Suprapubic skin (tissue), 4 donors: ENCODE data around the gene DLGAP4. TPM values are rescaled to one million over a fixed set of nuclear protein-coding genes. Genes with fewer than 3 reads are reported as not detected.
A peak's percentile ranks its signal among the peaks of the same experiment; 100 is the strongest.

Experiments
- DNase-seq, 2 donors: peaks; one replicate each; pipeline ENCODE4 v3.0.0-alpha.2; 2019; ENCODE audit warnings: low spot score in 2 of 2
- H3K27ac ChIP-seq: fragments of 200-600 bp; sonication (generic); one replicate; pipeline ENCODE4 v1.5.1; 2019
- H3K27me3 ChIP-seq: fragments of 200-600 bp; sonication (generic); one replicate; pipeline ENCODE4 v1.5.1; 2019
- H3K36me3 ChIP-seq: fragments of 200-600 bp; sonication (generic); one replicate; pipeline ENCODE4 v1.5.1; 2019
- H3K4me1 ChIP-seq: fragments of 200-600 bp; sonication (generic); one replicate; pipeline ENCODE4 v1.5.1; 2019
- H3K4me3 ChIP-seq: fragments of 200-600 bp; sonication (generic); one replicate; pipeline ENCODE4 v1.5.1; 2019; ENCODE audit warnings: mild to moderate bottlenecking
- H3K9me3 ChIP-seq: fragments of 200-600 bp; sonication (generic); one replicate; pipeline ENCODE4 v1.5.1; 2019
- CTCF ChIP-seq, 2 donors: fragments of 200-600 bp in 1 of 2; fragments of 450-650 bp in 1 of 2; sonication (generic) in 1 of 2; IDR thresholded peaks; one replicate each; pipeline ENCODE4 v1.5.1; 2016 to 2019; ENCODE audit warnings: antibody characterized with exemption in 2 of 2, mild to moderate bottlenecking in 1 of 2, moderate library complexity in 1 of 2
- EP300 ChIP-seq: sonication (generic); formaldehyde crosslinking; IDR thresholded peaks from one replicate; pipeline ENCODE4 v1.6.1; 2017; ENCODE audit warnings: antibody characterized with exemption
- POLR2A ChIP-seq, 2 donors: fragments of 450-650 bp; IDR thresholded peaks; one replicate each; pipeline ENCODE4 v1.6.1; 2017; ENCODE audit warnings: antibody characterized with exemption in 2 of 2, mild to moderate bottlenecking in 2 of 2, moderate library complexity in 2 of 2
- POLR2AphosphoS5 ChIP-seq, 3 donors: sonication (generic); formaldehyde crosslinking; IDR thresholded peaks; one replicate each; pipeline ENCODE4 v1.6.1; 2017; ENCODE audit warnings: antibody characterized with exemption in 3 of 3
- WGBS: methylation state at CpG from one replicate; pipeline ENCODE4 v1.1.5; 2018; 5-methylcytosine and 5-hydroxymethylcytosine counted together
- total RNA-seq, 4 donors: library from RNA; depleted of rRNA; stranded (reverse); fragments of >200 nt; gene quantifications; one replicate each; pipeline ENCODE4 v1.1.0, GENCODE V29; 2016

DLGAP4 gene, protein sequence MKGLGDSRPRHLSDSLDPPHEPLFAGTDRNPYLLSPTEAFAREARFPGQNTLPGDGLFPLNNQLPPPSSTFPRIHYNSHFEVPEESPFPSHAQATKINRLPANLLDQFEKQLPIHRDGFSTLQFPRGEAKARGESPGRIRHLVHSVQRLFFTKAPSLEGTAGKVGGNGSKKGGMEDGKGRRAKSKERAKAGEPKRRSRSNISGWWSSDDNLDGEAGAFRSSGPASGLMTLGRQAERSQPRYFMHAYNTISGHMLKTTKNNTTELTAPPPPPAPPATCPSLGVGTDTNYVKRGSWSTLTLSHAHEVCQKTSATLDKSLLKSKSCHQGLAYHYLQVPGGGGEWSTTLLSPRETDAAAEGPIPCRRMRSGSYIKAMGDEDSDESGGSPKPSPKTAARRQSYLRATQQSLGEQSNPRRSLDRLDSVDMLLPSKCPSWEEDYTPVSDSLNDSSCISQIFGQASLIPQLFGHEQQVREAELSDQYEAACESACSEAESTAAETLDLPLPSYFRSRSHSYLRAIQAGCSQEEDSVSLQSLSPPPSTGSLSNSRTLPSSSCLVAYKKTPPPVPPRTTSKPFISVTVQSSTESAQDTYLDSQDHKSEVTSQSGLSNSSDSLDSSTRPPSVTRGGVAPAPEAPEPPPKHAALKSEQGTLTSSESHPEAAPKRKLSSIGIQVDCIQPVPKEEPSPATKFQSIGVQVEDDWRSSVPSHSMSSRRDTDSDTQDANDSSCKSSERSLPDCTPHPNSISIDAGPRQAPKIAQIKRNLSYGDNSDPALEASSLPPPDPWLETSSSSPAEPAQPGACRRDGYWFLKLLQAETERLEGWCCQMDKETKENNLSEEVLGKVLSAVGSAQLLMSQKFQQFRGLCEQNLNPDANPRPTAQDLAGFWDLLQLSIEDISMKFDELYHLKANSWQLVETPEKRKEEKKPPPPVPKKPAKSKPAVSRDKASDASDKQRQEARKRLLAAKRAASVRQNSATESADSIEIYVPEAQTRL
- 100 to 1,000 TPM in 2 of 4 donors, 10 to 100 TPM in 2; 69.5 to 120 (median 96.8) TPM for total RNA-seq

DNA sequence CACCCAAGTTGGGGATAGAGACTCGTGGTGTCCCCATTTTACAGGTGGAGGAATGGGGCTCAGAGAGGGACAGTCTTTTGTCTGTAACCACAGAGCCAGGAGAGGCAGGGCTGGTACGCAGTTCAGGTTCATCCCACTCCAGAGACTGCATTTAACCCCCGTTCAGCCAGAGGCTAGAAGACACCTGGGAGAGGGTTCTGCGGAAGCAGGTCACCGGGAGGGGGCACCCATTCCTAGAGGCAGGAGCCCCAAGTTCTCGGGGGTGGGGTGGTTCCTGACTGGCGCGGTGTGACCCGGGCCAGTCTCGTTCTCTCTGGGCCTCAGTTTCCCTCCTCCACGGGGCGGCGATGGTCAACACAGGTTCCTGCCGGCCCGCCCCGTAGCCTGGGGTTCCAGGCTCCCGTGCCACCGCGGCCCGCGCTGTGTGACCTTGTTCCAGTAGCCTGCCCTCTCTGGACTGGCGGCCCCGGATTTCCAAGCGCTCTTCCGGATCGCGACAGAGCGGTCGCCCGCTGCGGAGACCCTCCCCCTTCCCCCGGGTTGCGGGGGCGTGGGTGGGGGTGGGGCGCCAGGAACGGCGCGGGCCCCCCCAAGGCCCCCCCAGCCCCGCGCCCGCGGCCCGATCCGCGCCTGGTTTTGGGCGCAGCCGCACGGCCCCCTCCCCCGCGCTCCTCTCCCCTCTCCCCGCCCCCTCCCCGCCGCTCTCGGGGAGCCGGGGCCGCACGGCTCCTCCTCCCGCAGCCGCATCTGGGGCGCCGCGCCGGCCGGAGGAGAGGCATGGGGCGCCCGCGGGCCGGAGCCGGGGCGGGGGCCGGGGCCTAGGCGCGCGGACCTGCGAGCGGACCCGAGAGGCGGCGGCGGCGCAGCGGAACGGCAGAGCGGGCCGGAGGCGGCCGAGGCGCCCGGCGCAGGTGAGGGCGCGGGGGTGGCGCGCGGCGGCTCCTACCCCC, at the start of gene DLGAP4:
Gene DLGAP4, plus strand, starts transcription at position 738 of the 950 bp plus-strand sequence. CDS start 125,379 bp downstream, outside the sequence.
- Histone ChIP-seq H3K36me3 (no peaks in the 10 kb centered on the region), H3K4me1 (peaks cover 17% of the 10 kb centered on the region), H3K9me3 (no peaks in the 10 kb centered on the region), H3K27ac (no peak within 1 kb of the TSS), H3K27me3 (peaks cover 95% of the 10 kb centered on the region), H3K4me3 (peak within 1 kb of the TSS; percentile 47)
- no peak for DNase-seq
- TF ChIP-seq CTCF (IDR thresholded peaks at IDR 0.05) (no peak), EP300 (no peak), POLR2A (IDR thresholded peaks at IDR 0.05) (no peak), POLR2AphosphoS5 (IDR thresholded peaks at IDR 0.05) (no peak)
- WGBS, result 6% methylated on average over 11 of the region's 96 CpGs

GRCh38 chr20:36259177-36260061, 46.7 kb upstream of the DLGAP4 start:
- H3K27ac ChIP-seq, result no peak overlapping the region
- no peaks in the 10 kb centered on the region for H3K4me1 ChIP-seq
- H3K4me3 ChIP-seq, result no peak overlapping the region
- no peaks in the 10 kb centered on the region for H3K27me3 ChIP-seq
- TF ChIP-seq POLR2A (IDR thresholded peaks at IDR 0.05) (no peak), EP300 (no peak), CTCF (IDR thresholded peaks at IDR 0.05) (no peak), POLR2AphosphoS5 (IDR thresholded peaks at IDR 0.05) (no peak)
- no peaks in the 10 kb centered on the region for H3K9me3 ChIP-seq
- no peak for DNase-seq
- 62% methylated on average over 16 of the region's 16 CpGs for WGBS
- peaks cover 24% of the 10 kb centered on the region for H3K36me3 ChIP-seq

DNA sequence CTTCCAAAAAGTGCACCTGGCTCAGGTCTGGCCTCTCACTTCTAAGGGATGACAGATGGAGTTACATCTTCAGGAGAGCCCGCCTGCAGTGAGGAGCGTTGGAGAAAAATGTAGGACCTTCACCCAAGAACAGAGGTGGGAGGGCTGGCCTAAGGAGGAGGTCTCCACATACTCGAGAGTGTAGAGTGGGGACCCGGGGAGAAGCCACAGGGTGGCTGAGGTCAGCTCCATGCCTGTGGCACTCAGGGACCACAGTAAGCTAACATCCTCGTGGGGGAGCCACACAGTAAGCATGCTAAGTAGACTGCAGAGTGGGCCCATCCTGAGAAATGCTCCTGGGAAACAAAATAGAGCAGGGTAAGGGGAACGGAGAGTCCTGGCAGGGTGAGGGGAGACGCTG, 45.8 kb upstream of the DLGAP4 start:
- 76% methylated on average over 7 of the region's 7 CpGs for WGBS
- no peaks in the 10 kb centered on the region for H3K27me3 ChIP-seq
- no peak for DNase-seq
- H3K4me1 ChIP-seq, result no peaks in the 10 kb centered on the region
- H3K9me3 ChIP-seq, result no peaks in the 10 kb centered on the region
- TF ChIP-seq POLR2AphosphoS5 (IDR thresholded peaks at IDR 0.05), result no peak
- TF ChIP-seq EP300, result no peak
- TF ChIP-seq POLR2A (IDR thresholded peaks at IDR 0.05), result no peak
- TF ChIP-seq CTCF (IDR thresholded peaks at IDR 0.05), result no peak
- H3K36me3 ChIP-seq, result peaks cover 20% of the 10 kb centered on the region
- H3K4me3 ChIP-seq, result no peak overlapping the region
- H3K27ac ChIP-seq, result no peak overlapping the region

DNA sequence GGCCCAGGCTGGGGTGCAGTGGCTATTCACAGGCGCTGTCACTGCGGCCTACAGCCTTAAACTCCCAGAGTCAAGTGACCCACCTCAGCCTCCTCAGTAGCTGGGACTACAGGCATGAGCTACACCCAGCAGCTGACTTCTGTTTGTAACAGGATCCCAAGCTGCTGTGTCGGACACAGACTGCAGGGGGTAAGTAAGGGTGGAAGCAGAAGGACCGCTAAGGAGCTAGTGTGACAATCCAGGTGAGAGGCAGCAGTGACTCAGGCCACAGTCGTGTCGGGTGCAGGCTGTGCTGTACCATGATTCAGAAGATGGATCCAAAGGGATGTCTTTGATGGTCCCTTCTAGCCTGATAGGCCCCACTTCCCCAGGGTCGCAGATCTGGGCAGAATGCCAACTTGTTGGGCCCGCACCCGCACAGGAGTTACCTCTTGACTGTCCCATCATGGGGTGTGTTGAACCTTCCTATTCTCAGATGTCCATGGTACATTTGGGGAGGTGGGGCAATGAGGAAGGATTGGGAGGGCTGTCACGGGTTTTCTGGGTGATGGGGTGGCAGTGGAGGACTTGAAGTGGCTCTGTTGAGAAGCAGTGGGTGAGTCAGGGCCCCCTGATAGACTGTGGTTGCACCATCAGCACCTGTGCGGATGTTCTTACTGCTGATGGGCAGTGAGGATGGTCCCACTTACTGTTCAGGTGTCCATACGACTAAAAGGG, 44.6 kb upstream of the DLGAP4 start:
- Histone ChIP-seq H3K27me3 (no peaks in the 10 kb centered on the region), H3K4me1 (no peaks in the 10 kb centered on the region), H3K9me3 (no peaks in the 10 kb centered on the region), H3K36me3 (peaks cover 8% of the 10 kb centered on the region), H3K4me3 (no peak overlapping the region), H3K27ac (no peak overlapping the region)
- TF ChIP-seq EP300, result no peak
- TF ChIP-seq CTCF (IDR thresholded peaks at IDR 0.05), result no peak
- no peak for DNase-seq
- WGBS, result 88% methylated on average over 7 of the region's 12 CpGs
